NK-92 (cell line): ENCODE data around the gene RIC1.
"Not testable (repeated sequence)": the region's sequence is repeated elsewhere in the genome, so short reads cannot be mapped to it uniquely, and the experiment has no call there.

Source experiments
- DNase-seq: peaks from one replicate; lab custom pipeline; 2025; ENCODE audit not compliant: unreplicated experiment; lab: John Stamatoyannopoulos, UW

RIC1 gene

GRCh38 chr9:5662804-5663203 lies 33.9 kb downstream of the RIC1 start:
- DNase-seq: not testable (repeated sequence)

DNA sequence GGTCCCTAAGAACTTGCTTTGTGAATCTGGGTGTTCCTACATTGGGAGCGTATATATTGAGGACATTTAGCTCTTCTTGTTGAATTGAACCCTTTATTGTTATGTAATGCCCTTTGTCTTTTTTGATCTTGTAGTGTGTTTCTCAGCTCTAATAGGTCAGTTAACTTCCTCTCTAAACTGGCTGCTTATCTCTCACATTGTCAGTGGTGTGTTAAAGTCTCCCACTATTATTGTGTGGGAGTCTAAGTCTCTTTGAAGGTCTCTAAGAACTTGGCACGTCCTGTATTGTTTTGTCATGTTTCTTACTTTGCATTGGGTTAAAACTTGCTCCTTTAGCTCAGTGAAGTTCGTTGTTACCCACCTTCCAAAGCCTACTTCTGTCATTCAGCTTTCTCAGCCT lies 36.2 kb downstream of the RIC1 start:
- DNase-seq: no peak

DNA sequence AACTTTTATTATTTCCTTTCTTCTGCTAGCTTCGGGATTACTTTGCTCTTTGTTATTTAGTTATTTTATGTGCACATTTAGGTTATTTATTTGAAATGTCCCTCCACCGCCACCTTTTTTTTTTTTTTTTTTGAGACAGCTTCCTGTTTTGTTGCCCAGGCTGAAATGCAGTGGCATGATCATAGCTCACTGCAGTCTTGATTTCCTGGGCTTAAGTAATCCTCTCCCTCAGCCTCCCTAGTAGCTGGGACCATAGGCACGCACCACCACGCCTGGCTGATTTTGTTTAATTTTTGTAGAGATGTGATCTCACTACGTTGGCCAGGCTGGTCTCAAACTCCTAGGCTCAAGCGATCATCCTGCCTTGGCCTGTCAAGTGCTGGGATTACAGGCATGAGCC lies 38.5 kb downstream of the RIC1 start:
- DNase-seq: no peak

GRCh38 chr9:5670079-5670478 lies 41.2 kb downstream of the RIC1 start:
- no peak for DNase-seq

DNA sequence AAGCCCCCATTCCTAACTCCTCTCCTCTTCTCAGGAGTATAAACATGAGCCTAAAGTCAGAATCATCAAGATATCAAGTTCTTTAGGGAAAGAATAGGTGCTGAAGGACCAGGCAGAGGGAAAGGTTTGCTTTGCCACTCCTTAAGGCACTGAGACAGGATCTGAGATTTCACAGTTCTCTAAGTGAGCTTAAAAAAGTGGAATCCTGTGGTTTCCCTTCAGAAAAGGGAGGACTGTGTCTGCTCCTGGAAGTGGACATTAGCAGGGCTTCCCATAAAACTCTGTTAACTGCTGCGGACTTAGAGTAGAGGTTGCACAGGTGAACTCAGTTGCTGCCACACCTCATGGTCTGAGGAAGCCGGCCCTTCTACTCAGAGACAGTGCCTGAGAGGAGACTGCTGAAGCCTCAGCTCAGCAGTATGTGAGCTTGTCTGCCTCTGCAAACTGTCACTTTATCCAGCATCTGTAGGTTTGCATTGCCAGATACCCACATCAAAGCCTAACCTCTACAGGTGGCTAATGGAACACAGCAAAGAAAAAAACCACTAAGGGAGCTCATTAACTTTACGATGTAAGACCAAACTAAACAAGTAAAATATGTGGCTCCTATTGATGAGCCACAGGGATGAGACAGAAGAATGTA lies 42.9 kb downstream of the RIC1 start:
- no peak for DNase-seq

DNA sequence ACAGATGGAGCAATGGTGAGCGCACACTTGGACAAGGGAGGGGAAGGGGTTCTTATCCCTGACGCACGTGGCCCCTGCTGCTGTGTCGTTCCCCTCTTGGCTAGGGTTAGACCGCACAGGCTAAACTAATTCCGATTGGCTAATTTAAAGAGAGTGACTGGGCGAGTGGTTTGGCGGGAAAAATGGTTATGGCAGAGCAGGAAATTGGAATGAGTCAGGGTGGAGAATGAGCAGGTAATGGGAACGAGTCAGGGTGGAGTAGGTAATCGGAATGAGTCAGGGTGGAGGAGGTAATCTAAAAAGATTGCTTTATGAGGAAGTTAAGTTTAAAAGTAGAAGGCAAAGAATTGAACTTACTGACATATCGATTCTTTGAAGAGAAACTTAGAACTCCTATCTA lies 46.1 kb downstream of the RIC1 start:
- not testable (repeated sequence) for DNase-seq

DNA sequence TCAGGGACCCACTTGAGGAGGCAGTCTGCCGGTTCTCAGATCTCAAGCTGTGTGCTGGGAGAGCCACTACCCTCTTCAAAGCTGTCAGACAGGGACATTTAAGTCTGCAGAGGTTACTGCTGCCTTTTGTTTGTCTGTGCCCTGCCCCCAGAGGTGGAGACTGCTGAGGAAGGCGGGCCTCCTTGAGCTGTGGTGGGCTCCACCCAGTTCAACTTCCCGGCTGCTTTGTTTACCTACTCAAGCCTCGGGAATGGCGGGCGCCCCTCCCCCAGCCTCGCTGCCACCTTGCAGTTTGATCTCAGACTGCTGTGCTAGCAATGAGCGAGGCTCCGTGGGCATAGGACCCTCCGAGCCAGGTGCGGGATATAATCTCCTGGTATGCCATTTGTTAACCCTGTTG lies 54.7 kb downstream of the RIC1 start:
- DNase-seq: not testable (repeated sequence)

GRCh38 chr9:5684101-5684500 lies 55.2 kb downstream of the RIC1 start:
- DNase-seq: no peak

GRCh38 chr9:5688109-5688508 lies 59.2 kb downstream of the RIC1 start:
- no peak for DNase-seq

DNA sequence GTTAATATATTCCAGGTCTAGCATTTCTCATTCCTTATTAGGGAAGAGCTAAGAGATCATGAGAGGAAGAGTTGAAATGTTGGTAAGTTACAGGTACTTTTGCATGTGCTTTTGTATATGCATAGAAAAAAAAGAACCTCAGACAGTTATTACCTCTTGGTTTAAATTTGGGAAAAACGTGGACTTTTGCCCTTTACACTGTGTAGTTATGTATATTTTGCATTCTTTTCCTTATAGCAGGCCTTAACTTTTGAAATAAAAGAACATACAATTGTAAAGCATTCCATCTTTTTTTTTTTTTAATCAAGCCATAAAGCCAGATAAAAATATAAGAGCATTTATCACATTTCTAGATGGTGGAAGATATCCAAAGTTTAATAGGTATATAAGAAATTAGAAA lies 61.4 kb downstream of the RIC1 start:
- DNase-seq: no peak

GRCh38 chr9:5695860-5696259 lies 67.0 kb downstream of the RIC1 start:
- no peak for DNase-seq

DNA sequence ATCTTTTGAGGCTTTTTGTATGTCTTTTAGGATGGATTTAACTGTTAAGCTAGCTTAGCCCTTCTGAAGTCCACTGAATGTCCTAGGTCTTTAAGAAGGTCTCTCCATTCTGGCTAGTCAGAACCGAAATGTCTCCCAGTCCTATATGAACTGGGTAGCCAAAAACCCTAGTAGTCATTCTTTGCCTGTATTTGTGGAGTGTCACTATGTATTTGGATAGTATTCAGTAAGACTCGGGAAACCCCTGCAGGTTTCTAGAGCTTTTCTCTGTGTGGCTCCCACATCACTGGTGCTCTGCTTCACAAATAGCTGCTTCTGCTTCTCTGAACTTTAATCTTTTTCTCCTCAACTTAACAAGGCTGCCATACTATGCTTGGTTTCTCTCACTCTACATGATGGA lies 68.0 kb downstream of the RIC1 start:
- no peak for DNase-seq

DNA sequence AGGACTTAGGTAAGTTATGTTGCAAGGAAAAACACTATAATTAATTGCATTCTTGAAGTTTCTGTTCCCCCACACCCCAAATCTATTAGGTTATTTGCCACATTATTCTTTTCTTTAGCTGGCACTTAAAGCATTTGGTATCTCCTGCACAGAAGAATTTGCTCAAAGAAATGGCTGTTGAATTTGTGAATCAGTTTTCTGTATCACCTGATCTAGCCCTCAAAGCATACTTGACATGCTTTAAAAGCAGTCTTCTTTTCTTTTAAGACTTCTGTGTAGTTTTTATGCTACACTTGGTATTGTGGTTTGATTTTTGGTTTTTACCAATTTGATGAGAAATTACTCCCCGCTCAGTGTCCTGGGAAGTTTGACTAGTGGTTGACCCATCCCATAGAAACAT lies 69.1 kb downstream of the RIC1 start:
- no peak for DNase-seq

DNA sequence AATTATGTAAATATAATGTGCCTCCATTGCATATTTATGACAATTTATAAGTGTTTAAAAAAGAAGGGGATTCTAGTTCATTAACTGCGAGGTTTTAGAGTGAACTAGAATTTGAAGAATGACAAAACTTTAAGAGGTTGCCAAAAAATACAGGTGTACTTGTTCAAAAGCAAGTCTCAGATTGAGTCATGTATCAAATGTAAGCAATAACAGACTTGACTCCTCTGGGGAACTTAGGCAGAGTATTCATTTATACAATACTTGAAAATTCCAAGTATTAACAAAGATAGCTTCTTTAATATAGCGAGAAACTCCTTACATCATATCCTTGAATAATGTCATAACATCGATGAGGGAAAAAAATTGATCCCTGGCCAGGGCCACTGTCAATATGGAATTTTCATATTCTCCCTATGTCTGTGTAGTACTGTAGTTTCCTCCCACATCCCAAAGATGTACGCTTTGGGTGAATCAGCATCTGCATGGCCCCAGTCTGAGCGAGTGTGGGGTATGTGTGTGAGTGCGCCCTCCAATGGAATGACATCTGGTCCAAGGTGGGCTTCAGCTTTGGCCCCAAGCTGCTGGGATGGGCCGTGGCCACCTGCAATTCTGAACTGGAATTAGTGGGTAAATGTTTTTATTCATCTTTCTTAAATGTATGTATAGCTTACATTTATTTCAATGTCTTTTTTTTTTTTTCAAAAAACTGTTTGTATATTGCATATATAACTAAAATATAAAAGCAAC lies 70.1 kb downstream of the RIC1 start:
- DNase-seq: no peak

DNA sequence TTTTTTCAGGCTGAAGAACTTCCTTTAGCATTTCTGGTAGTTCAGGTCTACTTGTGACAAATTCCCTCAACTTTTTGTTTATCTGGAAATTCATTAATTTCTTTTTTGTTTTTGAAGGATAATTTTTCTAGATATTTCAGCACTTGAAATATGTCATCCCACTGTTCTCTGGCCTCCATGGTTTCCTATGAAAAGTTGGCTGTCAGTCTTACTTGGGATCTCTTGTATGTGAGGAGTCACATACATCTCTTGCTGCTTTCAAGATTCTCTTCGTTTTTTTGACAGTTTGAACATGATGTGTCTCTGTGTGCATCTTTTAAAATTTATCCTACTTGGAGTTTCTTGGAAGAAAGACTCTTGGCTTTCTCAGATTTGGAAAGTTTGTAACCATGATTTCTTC lies 79.5 kb downstream of the RIC1 start:
- no peak for DNase-seq

DNA sequence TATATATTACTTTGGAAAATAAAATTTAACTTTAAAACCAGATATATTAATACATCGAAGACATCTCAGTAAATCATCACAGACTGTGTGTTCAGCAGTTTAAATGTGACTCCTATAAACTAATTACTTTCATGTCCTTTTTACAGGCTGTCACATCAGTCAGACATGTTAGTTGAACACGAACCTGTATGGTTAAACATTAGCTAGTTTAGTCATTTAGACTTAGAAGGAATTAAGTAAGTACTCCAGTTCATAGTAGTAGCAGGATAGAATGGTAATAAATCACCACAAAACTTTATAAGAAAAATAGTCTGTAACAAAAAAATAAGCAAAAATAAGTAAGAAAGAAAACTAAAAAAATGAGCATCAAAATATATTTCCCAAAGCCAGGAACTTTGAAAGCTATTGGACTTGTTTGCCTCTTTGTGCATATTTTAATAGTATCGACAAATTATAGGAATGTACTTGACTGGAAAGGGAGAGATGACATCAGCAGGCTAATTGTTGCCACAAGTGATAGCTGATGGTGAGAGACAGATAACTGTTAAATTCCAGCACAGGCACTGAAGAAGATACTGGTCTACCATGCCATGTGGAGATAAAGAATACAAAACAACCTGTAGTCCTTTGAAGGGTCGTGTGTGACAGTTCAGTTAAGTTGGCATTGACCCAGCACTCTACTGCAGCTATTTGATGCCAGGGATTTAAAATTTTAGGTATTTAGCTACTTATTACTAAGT lies 83.9 kb downstream of the RIC1 start:
- DNase-seq: no peak

GRCh38 chr9:5714501-5715401 lies 85.8 kb downstream of the RIC1 start:
- DNase-seq: no peak

DNA sequence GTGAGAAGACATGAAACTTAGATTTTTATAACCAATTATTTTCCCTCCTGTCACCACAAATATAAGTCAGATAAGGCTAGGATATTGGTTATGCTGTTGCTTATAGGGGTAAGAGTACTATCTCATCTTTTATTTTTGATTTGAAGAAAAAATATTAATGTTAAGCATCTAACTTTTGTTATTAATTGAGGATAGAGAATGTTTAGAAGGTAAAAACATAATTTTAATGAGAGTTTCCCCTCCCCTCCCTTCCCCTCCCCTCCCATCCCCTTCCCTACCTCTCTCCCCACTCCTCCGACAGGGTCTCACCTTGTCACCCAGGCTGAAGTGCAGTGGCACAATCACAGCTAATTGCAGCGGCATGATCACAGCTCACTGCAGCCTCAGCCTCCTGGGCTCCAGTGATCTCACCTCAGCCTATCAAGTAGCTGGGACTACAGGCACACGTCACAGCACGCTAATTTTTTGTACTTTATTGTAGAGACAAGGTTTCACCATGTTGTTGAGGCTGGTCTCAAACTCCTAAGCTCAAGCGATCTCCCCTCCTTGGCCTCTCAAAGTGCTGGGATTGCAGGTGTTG lies 86.7 kb downstream of the RIC1 start:
- no peak for DNase-seq

GRCh38 chr9:5717434-5717833 lies 88.5 kb downstream of the RIC1 start:
- DNase-seq: not testable (repeated sequence)

- DNase-seq: no peak
Measured at GRCh38 chr9:5718296-5719032, 89.6 kb downstream of the RIC1 start.
